Measurements from ENCODE around the gene USP4.

USP4 gene

GRCh38 chr3:49313896-49314688 is 25.8 kb downstream of the USP4 start:
- Histone ChIP-seq H3K36me3 (ENCODE audit: control insufficient read depth, low read depth, low read length) (peaks cover 12% of the 10 kb centered on the region), H3K4me3 (ENCODE audit: low read length) (no peak overlapping the region), H3K4me1 (ENCODE audit: control insufficient read depth, low read depth, low read length) (no peaks in the 10 kb centered on the region), H3K27me3 (ENCODE audit: control insufficient read depth, insufficient read depth, low read length) (no peaks in the 10 kb centered on the region), H3K9ac (ENCODE audit: low read length) (no peak overlapping the region), H3K9me3 (ENCODE audit: control insufficient read depth, low read depth, low read length) (no peaks in the 10 kb centered on the region), H3K27ac (ENCODE audit: low read length) (no peak overlapping the region)

DNA sequence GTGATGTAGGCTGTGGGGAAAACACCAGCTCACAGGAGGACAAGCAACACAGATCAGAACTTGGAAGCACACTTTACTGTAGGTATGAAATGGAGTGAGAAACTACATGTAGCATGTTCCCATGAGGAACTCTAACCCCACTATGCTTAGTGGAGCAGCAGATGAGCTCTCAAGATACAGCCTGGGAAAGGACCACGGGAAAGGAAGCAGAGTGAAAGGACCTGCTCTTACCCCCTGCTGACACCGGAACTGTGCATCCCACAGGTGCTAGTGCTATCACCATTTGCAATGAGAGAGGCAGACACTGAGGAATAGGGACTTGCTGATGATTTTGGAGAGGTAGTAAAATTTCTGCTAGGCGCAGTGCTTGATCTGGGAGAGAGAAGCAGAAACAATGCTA is 28.6 kb downstream of the USP4 start:
- no peak overlapping the region for H3K27ac ChIP-seq (ENCODE audit: low read length)
- no peaks in the 10 kb centered on the region for H3K9me3 ChIP-seq (ENCODE audit: control insufficient read depth, low read depth, low read length)
- H3K4me1 ChIP-seq (ENCODE audit: control insufficient read depth, low read depth, low read length), result no peaks in the 10 kb centered on the region
- H3K4me3 ChIP-seq (ENCODE audit: low read length), result no peak overlapping the region
- peaks cover 6% of the 10 kb centered on the region for H3K36me3 ChIP-seq (ENCODE audit: control insufficient read depth, low read depth, low read length)
- no peaks in the 10 kb centered on the region for H3K27me3 ChIP-seq (ENCODE audit: control insufficient read depth, insufficient read depth, low read length)
- H3K9ac ChIP-seq (ENCODE audit: low read length), result no peak overlapping the region

GRCh38 chr3:49310677-49311076 is 29.2 kb downstream of the USP4 start:
- Histone ChIP-seq H3K9me3 (ENCODE audit: control insufficient read depth, low read depth, low read length) (no peaks in the 10 kb centered on the region), H3K4me1 (ENCODE audit: control insufficient read depth, low read depth, low read length) (no peaks in the 10 kb centered on the region), H3K36me3 (ENCODE audit: control insufficient read depth, low read depth, low read length) (peaks cover 8% of the 10 kb centered on the region), H3K4me3 (ENCODE audit: low read length) (no peak overlapping the region), H3K9ac (ENCODE audit: low read length) (no peak overlapping the region), H3K27me3 (ENCODE audit: control insufficient read depth, insufficient read depth, low read length) (no peaks in the 10 kb centered on the region), H3K27ac (ENCODE audit: low read length) (no peak overlapping the region)

- Histone ChIP-seq H3K9me3 (ENCODE audit: control insufficient read depth, low read depth, low read length) (no peaks in the 10 kb centered on the region), H3K36me3 (ENCODE audit: control insufficient read depth, low read depth, low read length) (peaks cover 23% of the 10 kb centered on the region), H3K4me3 (ENCODE audit: low read length) (no peak overlapping the region), H3K9ac (ENCODE audit: low read length) (no peak overlapping the region), H3K27me3 (ENCODE audit: control insufficient read depth, insufficient read depth, low read length) (no peaks in the 10 kb centered on the region), H3K27ac (ENCODE audit: low read length) (no peak overlapping the region), H3K4me1 (ENCODE audit: control insufficient read depth, low read depth, low read length) (no peaks in the 10 kb centered on the region)
Observed at GRCh38 chr3:49305608-49306007, 34.2 kb downstream of the USP4 start.

DNA sequence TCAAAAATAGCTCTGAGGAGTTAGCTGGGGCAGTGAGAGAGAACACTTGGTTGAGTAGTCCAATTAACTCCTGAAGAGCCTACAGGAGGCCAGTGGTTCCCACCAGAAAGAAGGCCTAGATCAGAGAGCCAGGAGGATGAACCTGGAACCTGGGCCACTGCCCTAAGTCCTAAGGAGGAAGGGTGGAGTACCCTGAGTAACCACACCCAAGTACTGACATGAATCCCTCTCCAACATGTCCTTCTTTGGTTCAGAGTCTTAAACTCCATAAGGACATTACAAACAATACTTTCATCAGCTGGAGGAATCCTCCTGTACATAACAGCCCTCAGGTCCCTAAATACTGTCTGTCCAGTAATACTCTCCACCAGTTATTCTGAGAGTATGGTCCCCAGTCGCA is 37.2 kb downstream of the USP4 start:
- Histone ChIP-seq H3K4me1 (ENCODE audit: control insufficient read depth, low read depth, low read length) (no peaks in the 10 kb centered on the region), H3K9ac (ENCODE audit: low read length) (no peak overlapping the region), H3K9me3 (ENCODE audit: control insufficient read depth, low read depth, low read length) (no peaks in the 10 kb centered on the region), H3K27me3 (ENCODE audit: control insufficient read depth, insufficient read depth, low read length) (no peaks in the 10 kb centered on the region), H3K36me3 (ENCODE audit: control insufficient read depth, low read depth, low read length) (peaks cover 38% of the 10 kb centered on the region), H3K4me3 (ENCODE audit: low read length) (no peak overlapping the region), H3K27ac (ENCODE audit: low read length) (no peak overlapping the region)

DNA sequence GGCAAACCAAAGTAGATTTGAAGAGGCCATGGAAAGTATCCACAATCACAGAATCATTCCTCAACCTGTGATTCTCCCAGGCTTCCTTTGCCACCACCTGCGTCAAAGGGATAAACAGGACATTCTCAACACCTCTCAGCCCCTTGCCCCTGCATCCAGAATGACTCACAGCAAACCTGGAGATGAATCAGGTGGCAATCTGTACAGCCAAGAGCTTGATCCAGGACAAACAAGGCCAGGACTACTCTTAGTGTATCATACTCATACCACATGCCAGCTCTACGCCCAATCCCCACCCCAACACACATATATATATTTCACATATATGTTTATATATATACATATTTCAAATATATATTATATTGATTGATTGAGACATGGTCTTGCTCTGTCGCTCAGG is 39.3 kb downstream of the USP4 start:
- Histone ChIP-seq H3K4me3 (ENCODE audit: low read length) (no peak overlapping the region), H3K36me3 (ENCODE audit: control insufficient read depth, low read depth, low read length) (peaks cover 45% of the 10 kb centered on the region), H3K9ac (ENCODE audit: low read length) (no peak overlapping the region), H3K9me3 (ENCODE audit: control insufficient read depth, low read depth, low read length) (no peaks in the 10 kb centered on the region), H3K27me3 (ENCODE audit: control insufficient read depth, insufficient read depth, low read length) (no peaks in the 10 kb centered on the region), H3K4me1 (ENCODE audit: control insufficient read depth, low read depth, low read length) (no peaks in the 10 kb centered on the region), H3K27ac (ENCODE audit: low read length) (no peak overlapping the region)

GRCh38 chr3:49298511-49298910 is 41.3 kb downstream of the USP4 start:
- Histone ChIP-seq H3K4me1 (ENCODE audit: control insufficient read depth, low read depth, low read length) (no peaks in the 10 kb centered on the region), H3K36me3 (ENCODE audit: control insufficient read depth, low read depth, low read length) (peaks cover 51% of the 10 kb centered on the region), H3K27me3 (ENCODE audit: control insufficient read depth, insufficient read depth, low read length) (no peaks in the 10 kb centered on the region), H3K9me3 (ENCODE audit: control insufficient read depth, low read depth, low read length) (no peaks in the 10 kb centered on the region), H3K4me3 (ENCODE audit: low read length) (no peak overlapping the region), H3K27ac (ENCODE audit: low read length) (no peak overlapping the region), H3K9ac (ENCODE audit: low read length) (no peak overlapping the region)

- no peak overlapping the region for H3K9ac ChIP-seq (ENCODE audit: low read length)
- no peaks in the 10 kb centered on the region for H3K9me3 ChIP-seq (ENCODE audit: control insufficient read depth, low read depth, low read length)
- no peaks in the 10 kb centered on the region for H3K27me3 ChIP-seq (ENCODE audit: control insufficient read depth, insufficient read depth, low read length)
- no peak overlapping the region for H3K27ac ChIP-seq (ENCODE audit: low read length)
- H3K4me1 ChIP-seq (ENCODE audit: control insufficient read depth, low read depth, low read length), result no peaks in the 10 kb centered on the region
- H3K36me3 ChIP-seq (ENCODE audit: control insufficient read depth, low read depth, low read length), result peaks cover 55% of the 10 kb centered on the region
- H3K4me3 ChIP-seq (ENCODE audit: low read length), result no peak overlapping the region
Observed at GRCh38 chr3:49296781-49297411, 43.0 kb downstream of the USP4 start.

GRCh38 chr3:49295489-49296058 is 44.3 kb downstream of the USP4 start:
- Histone ChIP-seq H3K27me3 (ENCODE audit: control insufficient read depth, insufficient read depth, low read length) (no peaks in the 10 kb centered on the region), H3K9me3 (ENCODE audit: control insufficient read depth, low read depth, low read length) (no peaks in the 10 kb centered on the region), H3K27ac (ENCODE audit: low read length) (no peak overlapping the region), H3K36me3 (ENCODE audit: control insufficient read depth, low read depth, low read length) (peaks cover 54% of the 10 kb centered on the region), H3K4me3 (ENCODE audit: low read length) (no peak overlapping the region), H3K9ac (ENCODE audit: low read length) (no peak overlapping the region), H3K4me1 (ENCODE audit: control insufficient read depth, low read depth, low read length) (no peaks in the 10 kb centered on the region)

DNA sequence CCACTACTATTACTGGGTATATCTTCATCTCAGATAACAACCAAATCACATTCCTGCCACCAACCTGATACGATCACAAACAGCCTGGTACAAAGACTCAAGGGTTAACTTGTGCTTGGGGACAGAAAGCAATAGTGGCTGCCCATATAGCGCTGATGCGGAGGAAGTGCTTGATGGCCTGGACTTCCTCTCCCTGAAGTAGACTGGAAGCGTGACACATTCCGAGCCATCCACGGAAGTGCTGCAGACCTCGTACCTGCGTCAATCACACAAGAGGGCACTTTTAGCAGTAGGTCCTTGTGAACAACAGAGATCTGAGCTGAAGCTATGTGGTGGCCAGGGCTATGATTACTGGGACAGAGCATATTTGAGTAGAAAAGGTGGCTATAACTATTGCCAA is 45.5 kb downstream of the USP4 start:
- Histone ChIP-seq H3K4me1 (ENCODE audit: control insufficient read depth, low read depth, low read length) (no peaks in the 10 kb centered on the region), H3K27ac (ENCODE audit: low read length) (no peak overlapping the region), H3K27me3 (ENCODE audit: control insufficient read depth, insufficient read depth, low read length) (no peaks in the 10 kb centered on the region), H3K9ac (ENCODE audit: low read length) (no peak overlapping the region), H3K9me3 (ENCODE audit: control insufficient read depth, low read depth, low read length) (no peaks in the 10 kb centered on the region), H3K36me3 (ENCODE audit: control insufficient read depth, low read depth, low read length) (peaks cover 50% of the 10 kb centered on the region), H3K4me3 (ENCODE audit: low read length) (no peak overlapping the region)

GRCh38 chr3:49283997-49284396 is 55.9 kb downstream of the USP4 start:
- Histone ChIP-seq H3K27me3 (ENCODE audit: control insufficient read depth, insufficient read depth, low read length) (no peaks in the 10 kb centered on the region), H3K9me3 (ENCODE audit: control insufficient read depth, low read depth, low read length) (no peaks in the 10 kb centered on the region), H3K9ac (ENCODE audit: low read length) (no peak overlapping the region), H3K4me1 (ENCODE audit: control insufficient read depth, low read depth, low read length) (no peaks in the 10 kb centered on the region), H3K4me3 (ENCODE audit: low read length) (no peak overlapping the region), H3K27ac (ENCODE audit: low read length) (no peak overlapping the region), H3K36me3 (ENCODE audit: control insufficient read depth, low read depth, low read length) (peaks cover 43% of the 10 kb centered on the region)

- H3K36me3 ChIP-seq (ENCODE audit: control insufficient read depth, low read depth, low read length), result peaks cover 31% of the 10 kb centered on the region
- no peaks in the 10 kb centered on the region for H3K27me3 ChIP-seq (ENCODE audit: control insufficient read depth, insufficient read depth, low read length)
- no peak overlapping the region for H3K9ac ChIP-seq (ENCODE audit: low read length)
- no peak overlapping the region for H3K27ac ChIP-seq (ENCODE audit: low read length)
- H3K4me1 ChIP-seq (ENCODE audit: control insufficient read depth, low read depth, low read length), result no peaks in the 10 kb centered on the region
- no peak overlapping the region for H3K4me3 ChIP-seq (ENCODE audit: low read length)
- H3K9me3 ChIP-seq (ENCODE audit: control insufficient read depth, low read depth, low read length), result no peaks in the 10 kb centered on the region
Observed at GRCh38 chr3:49279376-49279775, 60.5 kb downstream of the USP4 start.
